GM18907 (cell line): ENCODE data around the gene PUSL1.

Experiments used
- ATAC-seq: cut with Tn5 transposase; IDR thresholded peaks from one replicate; pipeline ENCODE4 v1.9.1; 2021; ENCODE audit warnings: mild to moderate bottlenecking, moderate library complexity; ENCODE audit not compliant: unreplicated experiment

The PUSL1 gene

GRCh38 chr1:1293263-1294249 is 14.8 kb upstream of the PUSL1 start:
- ATAC-seq = no peak

- ATAC-seq = no peak
Measured at GRCh38 chr1:1294250-1294890, 14.0 kb upstream of the PUSL1 start.

- no peak for ATAC-seq
Measured at GRCh38 chr1:1295154-1295923, 13.1 kb upstream of the PUSL1 start.

GRCh38 chr1:1296070-1297061 is 12.0 kb upstream of the PUSL1 start:
- ATAC-seq = no peak

- ATAC-seq = no peak
Measured at GRCh38 chr1:1297802-1298424, 10.5 kb upstream of the PUSL1 start.

GRCh38 chr1:1298861-1299685 is 9.3 kb upstream of the PUSL1 start:
- ATAC-seq = no peak

GRCh38 chr1:1299686-1300351 is 8.6 kb upstream of the PUSL1 start:
- ATAC-seq = no peak

- no peak for ATAC-seq
Measured at GRCh38 chr1:1300352-1300739, 8.1 kb upstream of the PUSL1 start.

- no peak for ATAC-seq
Measured at GRCh38 chr1:1302006-1302430, 6.4 kb upstream of the PUSL1 start.

- ATAC-seq = no peak
Measured at GRCh38 chr1:1302951-1303509, 5.4 kb upstream of the PUSL1 start.

- ATAC-seq = no peak
Measured at GRCh38 chr1:1303736-1304135, 4.7 kb upstream of the PUSL1 start.

GRCh38 chr1:1304331-1305299 is 3.8 kb upstream of the PUSL1 start:
- ATAC-seq = no peak

- ATAC-seq = peak; percentile 17
Measured at GRCh38 chr1:1305300-1306069, 2.9 kb upstream of the PUSL1 start.

- ATAC-seq = no peak
Measured at GRCh38 chr1:1306070-1306660, 2.2 kb upstream of the PUSL1 start.

- no peak for ATAC-seq
Measured at GRCh38 chr1:1306661-1307260, 1.6 kb upstream of the PUSL1 start.
